ENCODE data around the gene ZNF365. TPM values are rescaled to one million over a fixed set of nuclear protein-coding genes. Genes with fewer than 3 reads are reported as not detected.

Gene ZNF365
- total RNA-seq, 1 donor from 2014 or later, result 8.9 TPM

GRCh38 chr10:62443866-62444265, 69.7 kb downstream of the ZNF365 start:
- Histone ChIP-seq H3K4me2 (ENCODE audit: low read length) (no peak overlapping the region), H3K9ac (ENCODE audit: low read length) (no peak overlapping the region), H3K27me3 (ENCODE audit: insufficient read depth, low read length) (no peaks in the 10 kb centered on the region), H3K79me2 (ENCODE audit: insufficient read depth, low read length) (no peaks in the 10 kb centered on the region), H3K27ac (ENCODE audit: low read depth, low read length) (no peak overlapping the region), H3K36me3 (ENCODE audit: insufficient read depth, low read length) (no peaks in the 10 kb centered on the region), H4K20me1 (ENCODE audit: insufficient read depth, low read length) (no peaks in the 10 kb centered on the region), H2AFZ (ENCODE audit: low read depth, low read length) (no peak overlapping the region), H3K9me3 (ENCODE audit: insufficient read depth, low read depth, low read length) (no peaks in the 10 kb centered on the region), H3K4me3 (ENCODE audit: insufficient read depth, low read depth, low read length) (no peak overlapping the region), H3K4me1 (ENCODE audit: insufficient read depth, low read length) (no peaks in the 10 kb centered on the region)
- H3K9me3 Mint-ChIP-seq (ENCODE audit: unreplicated experiment), result no peaks in the 10 kb centered on the region
- H3K4me1 Mint-ChIP-seq (ENCODE audit: low read depth, unreplicated experiment), result peaks cover 17% of the 10 kb centered on the region
- peaks cover 2% of the 10 kb centered on the region for H3K36me3 Mint-ChIP-seq (ENCODE audit: low read depth, unreplicated experiment)
- H3K27ac Mint-ChIP-seq (ENCODE audit: unreplicated experiment), result no peak overlapping the region
- no peak for FAIRE-seq
- TF ChIP-seq CTCF (IDR thresholded peaks at IDR 0.05; ENCODE audit: insufficient read depth, low read depth, low read length), result no peak
- TF ChIP-seq EZH2 (IDR thresholded peaks at IDR 0.05; ENCODE audit: insufficient read depth, low read length), result no peak
- no peak for DNase-seq (ENCODE audit: low read depth)
- no peak overlapping the region for H3K4me3 Mint-ChIP-seq (ENCODE audit: unreplicated experiment)
- no peaks in the 10 kb centered on the region for H3K27me3 Mint-ChIP-seq (ENCODE audit: low read depth, unreplicated experiment)

GRCh38 chr10:62446627-62447026, 72.5 kb downstream of the ZNF365 start:
- Histone ChIP-seq H3K4me2 (ENCODE audit: low read length) (no peak overlapping the region), H3K79me2 (ENCODE audit: insufficient read depth, low read length) (no peaks in the 10 kb centered on the region), H3K4me1 (ENCODE audit: insufficient read depth, low read length) (no peaks in the 10 kb centered on the region), H3K4me3 (ENCODE audit: insufficient read depth, low read depth, low read length) (no peak overlapping the region), H3K27me3 (ENCODE audit: insufficient read depth, low read length) (no peaks in the 10 kb centered on the region), H3K27ac (ENCODE audit: low read depth, low read length) (no peak overlapping the region), H2AFZ (ENCODE audit: low read depth, low read length) (no peak overlapping the region), H3K36me3 (ENCODE audit: insufficient read depth, low read length) (no peaks in the 10 kb centered on the region), H4K20me1 (ENCODE audit: insufficient read depth, low read length) (no peaks in the 10 kb centered on the region), H3K9me3 (ENCODE audit: insufficient read depth, low read depth, low read length) (no peaks in the 10 kb centered on the region), H3K9ac (ENCODE audit: low read length) (no peak overlapping the region)
- no peak overlapping the region for H3K4me3 Mint-ChIP-seq (ENCODE audit: unreplicated experiment)
- no peaks in the 10 kb centered on the region for H3K27me3 Mint-ChIP-seq (ENCODE audit: low read depth, unreplicated experiment)
- DNase-seq (ENCODE audit: low read depth), result no peak
- peaks cover 22% of the 10 kb centered on the region for H3K4me1 Mint-ChIP-seq (ENCODE audit: low read depth, unreplicated experiment)
- H3K27ac Mint-ChIP-seq (ENCODE audit: unreplicated experiment), result no peak overlapping the region
- H3K9me3 Mint-ChIP-seq (ENCODE audit: unreplicated experiment), result no peaks in the 10 kb centered on the region
- TF ChIP-seq EZH2 (IDR thresholded peaks at IDR 0.05; ENCODE audit: insufficient read depth, low read length) (no peak), CTCF (IDR thresholded peaks at IDR 0.05; ENCODE audit: insufficient read depth, low read depth, low read length) (no peak)
- no peaks in the 10 kb centered on the region for H3K36me3 Mint-ChIP-seq (ENCODE audit: low read depth, unreplicated experiment)
- FAIRE-seq, result no peak

DNA sequence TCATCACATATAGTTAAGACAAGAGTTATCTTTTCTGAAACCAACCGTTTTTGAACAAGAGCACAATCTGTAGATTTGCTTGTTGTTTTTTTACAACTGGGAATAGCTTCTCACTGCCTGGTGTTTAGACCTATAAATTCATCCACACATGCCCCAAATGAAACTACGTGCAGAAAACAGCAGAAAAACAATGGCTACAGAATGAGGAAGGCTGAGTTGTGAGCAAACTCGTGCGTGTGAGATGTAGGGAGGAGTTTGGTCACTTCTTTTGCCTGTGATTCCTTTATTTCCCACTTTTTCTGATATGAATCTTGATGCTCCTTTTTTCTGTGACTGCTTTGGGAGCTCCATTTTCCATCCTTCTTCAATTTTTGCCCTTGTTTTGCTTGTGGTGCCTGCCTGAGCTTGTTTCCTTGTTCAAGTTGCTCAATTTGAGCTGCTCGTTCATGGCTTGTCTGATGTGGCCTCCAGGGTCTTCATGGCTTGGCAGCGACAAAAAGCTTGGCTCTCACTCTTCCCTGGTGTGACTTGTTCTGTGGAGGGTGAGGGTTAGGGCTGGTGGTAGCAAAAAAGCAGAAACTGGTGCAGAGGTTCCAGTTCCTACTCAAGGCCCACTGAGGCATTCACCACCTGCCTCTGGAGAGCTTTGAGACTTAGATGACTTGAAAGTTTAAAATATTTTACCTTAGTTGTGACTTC, 76.9 kb downstream of the ZNF365 start:
- no peak overlapping the region for H3K27ac ChIP-seq (ENCODE audit: low read depth, low read length)
- H4K20me1 ChIP-seq (ENCODE audit: insufficient read depth, low read length), result no peaks in the 10 kb centered on the region
- TF ChIP-seq EZH2 (IDR thresholded peaks at IDR 0.05; ENCODE audit: insufficient read depth, low read length) (no peak), CTCF (IDR thresholded peaks at IDR 0.05; ENCODE audit: insufficient read depth, low read depth, low read length) (no peak)
- H3K9me3 Mint-ChIP-seq (ENCODE audit: unreplicated experiment), result peaks cover 2% of the 10 kb centered on the region
- no peaks in the 10 kb centered on the region for H3K79me2 ChIP-seq (ENCODE audit: insufficient read depth, low read length)
- H3K4me3 ChIP-seq (ENCODE audit: insufficient read depth, low read depth, low read length), result no peak overlapping the region
- no peak for DNase-seq (ENCODE audit: low read depth)
- FAIRE-seq, result no peak
- no peaks in the 10 kb centered on the region for H3K36me3 Mint-ChIP-seq (ENCODE audit: low read depth, unreplicated experiment)
- H3K27me3 Mint-ChIP-seq (ENCODE audit: low read depth, unreplicated experiment), result no peaks in the 10 kb centered on the region
- H3K36me3 ChIP-seq (ENCODE audit: insufficient read depth, low read length), result no peaks in the 10 kb centered on the region
- H3K27me3 ChIP-seq (ENCODE audit: insufficient read depth, low read length), result no peaks in the 10 kb centered on the region
- peaks cover 6% of the 10 kb centered on the region for H3K4me1 ChIP-seq (ENCODE audit: insufficient read depth, low read length)
- no peak overlapping the region for H3K4me2 ChIP-seq (ENCODE audit: low read length)
- H3K9me3 ChIP-seq (ENCODE audit: insufficient read depth, low read depth, low read length), result no peaks in the 10 kb centered on the region
- no peak overlapping the region for H2AFZ ChIP-seq (ENCODE audit: low read depth, low read length)
- H3K4me1 Mint-ChIP-seq (ENCODE audit: low read depth, unreplicated experiment), result peaks cover 43% of the 10 kb centered on the region
- no peak overlapping the region for H3K27ac Mint-ChIP-seq (ENCODE audit: unreplicated experiment)
- no peak overlapping the region for H3K9ac ChIP-seq (ENCODE audit: low read length)
- H3K4me3 Mint-ChIP-seq (ENCODE audit: unreplicated experiment), result no peak overlapping the region
